ENCODE data around the gene PRKRA. TPM values are rescaled to one million over a fixed set of nuclear protein-coding genes. Genes with fewer than 3 reads are reported as not detected.
A peak's percentile ranks its signal among the peaks of the same experiment; 100 is the strongest.

The PRKRA gene
- total RNA-seq, 1 experiment from 2014 or later, result 60.2 TPM

- Mint-ChIP-seq H3K27ac (ENCODE audit: unreplicated experiment) (no peak overlapping the region), H3K27me3 (ENCODE audit: insufficient read depth, unreplicated experiment) (peaks cover 5% of the 10 kb centered on the region), H3K36me3 (ENCODE audit: insufficient read depth, unreplicated experiment) (peaks cover 30% of the 10 kb centered on the region), H3K4me1 (ENCODE audit: low read depth, unreplicated experiment) (peaks cover 11% of the 10 kb centered on the region), H3K4me3 (ENCODE audit: unreplicated experiment) (no peak overlapping the region), H3K9me3 (ENCODE audit: unreplicated experiment) (no peaks in the 10 kb centered on the region)
- peaks cover 3% of the 10 kb centered on the region; the same call in 1 of the 2 replicates for H3K36me3 ChIP-seq (ENCODE audit: control insufficient read depth, insufficient read depth, low read length)
- no peak for DNase-seq
- BruUV-seq (replicated peaks), result no TSS peak
- ChIA-PET POLR2A (no interaction called here), CTCF (no interaction called here)
- H3K9me3 ChIP-seq, result no peaks in the 10 kb centered on the region
- intact Hi-C loops (cut with micrococcal nuclease; ENCODE audit: unreplicated experiment), result no loop called here
- no peaks in the 10 kb centered on the region for H3K4me1 ChIP-seq
- TF ChIP-seq, protein P1, sequence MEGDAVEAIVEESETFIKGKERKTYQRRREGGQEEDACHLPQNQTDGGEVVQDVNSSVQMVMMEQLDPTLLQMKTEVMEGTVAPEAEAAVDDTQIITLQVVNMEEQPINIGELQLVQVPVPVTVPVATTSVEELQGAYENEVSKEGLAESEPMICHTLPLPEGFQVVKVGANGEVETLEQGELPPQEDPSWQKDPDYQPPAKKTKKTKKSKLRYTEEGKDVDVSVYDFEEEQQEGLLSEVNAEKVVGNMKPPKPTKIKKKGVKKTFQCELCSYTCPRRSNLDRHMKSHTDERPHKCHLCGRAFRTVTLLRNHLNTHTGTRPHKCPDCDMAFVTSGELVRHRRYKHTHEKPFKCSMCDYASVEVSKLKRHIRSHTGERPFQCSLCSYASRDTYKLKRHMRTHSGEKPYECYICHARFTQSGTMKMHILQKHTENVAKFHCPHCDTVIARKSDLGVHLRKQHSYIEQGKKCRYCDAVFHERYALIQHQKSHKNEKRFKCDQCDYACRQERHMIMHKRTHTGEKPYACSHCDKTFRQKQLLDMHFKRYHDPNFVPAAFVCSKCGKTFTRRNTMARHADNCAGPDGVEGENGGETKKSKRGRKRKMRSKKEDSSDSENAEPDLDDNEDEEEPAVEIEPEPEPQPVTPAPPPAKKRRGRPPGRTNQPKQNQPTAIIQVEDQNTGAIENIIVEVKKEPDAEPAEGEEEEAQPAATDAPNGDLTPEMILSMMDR (IDR thresholded peaks at IDR 0.05; ENCODE audit: insufficient read depth in 1 of 2, low read depth in 1 of 2, low read length in 1 of 2, severe bottlenecking in 1 of 2, unreplicated experiment in 1 of 2), result no peak
- no peak overlapping the region for H3K4me3 ChIP-seq (ENCODE audit: low read depth, low read length)
- H3K27me3 ChIP-seq (replicated peaks; ENCODE audit: control insufficient read depth, insufficient read depth, low read length), result no peaks in the 10 kb centered on the region
These were observed 1.9 kb upstream of the PRKRA start for GRCh38 chr2:178452870-178453269.

- no peaks in the 10 kb centered on the region for H3K4me1 ChIP-seq
- CTCF ChIA-PET, result no interaction called here
- peak overlapping the region; percentile 93 for H3K4me3 Mint-ChIP-seq (ENCODE audit: unreplicated experiment)
These were observed 1.4 kb upstream of the PRKRA start for GRCh38 chr2:178452334-178452733.

DNA sequence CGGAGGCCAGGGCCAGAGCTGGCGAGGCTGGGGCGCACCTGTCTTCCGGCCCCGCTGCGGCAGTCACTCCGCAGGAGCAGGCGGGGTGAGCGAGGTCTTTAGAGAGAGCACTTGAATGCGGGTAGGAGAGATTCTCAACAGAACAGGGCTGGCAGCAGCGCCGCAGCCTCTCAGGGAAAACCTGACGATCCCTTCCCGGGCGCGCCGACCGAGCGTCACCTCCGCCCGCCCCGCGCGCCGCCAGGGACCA, 526 bp downstream of the PRKRA start:
- no peak for DNase-seq
- BruUV-seq (replicated peaks), result no TSS peak
- TF ChIP-seq, protein P1 (IDR thresholded peaks at IDR 0.05; ENCODE audit: insufficient read depth in 1 of 2, low read depth in 1 of 2, low read length in 1 of 2, severe bottlenecking in 1 of 2, unreplicated experiment in 1 of 2), result no peak
- peaks cover 5% of the 10 kb centered on the region for H3K27me3 Mint-ChIP-seq (ENCODE audit: insufficient read depth, unreplicated experiment)
- Histone ChIP-seq H3K4me3 (ENCODE audit: low read depth, low read length) (peak overlapping the region; percentile 99), H3K36me3 (ENCODE audit: control insufficient read depth, insufficient read depth, low read length) (peaks cover 3% of the 10 kb centered on the region; the same call in 1 of the 2 replicates), H3K4me1 (no peaks in the 10 kb centered on the region), H3K9me3 (no peaks in the 10 kb centered on the region), H3K27me3 (replicated peaks; ENCODE audit: control insufficient read depth, insufficient read depth, low read length) (no peaks in the 10 kb centered on the region)
- intact Hi-C loops (cut with micrococcal nuclease; ENCODE audit: unreplicated experiment), result no loop called here
- H3K27ac Mint-ChIP-seq (ENCODE audit: unreplicated experiment), result peak overlapping the region; percentile 100
- peaks cover 45% of the 10 kb centered on the region for H3K36me3 Mint-ChIP-seq (ENCODE audit: insufficient read depth, unreplicated experiment)
- ChIA-PET POLR2A (interaction anchor here (0.6 to 1.4 kb wide), 9 partner anchors 30 to 338 kb away, joined by 3 to 22 read pairs (median 4); partner anchors contain the start of genes PLEKHA3 and RBM45), CTCF (interaction anchor here (0.7 to 1.0 kb wide), 3 partner anchors 22 to 36 kb away, joined by 3 to 5 read pairs (median 5); partner anchors contain the start of gene PLEKHA3)
- peaks cover 11% of the 10 kb centered on the region for H3K4me1 Mint-ChIP-seq (ENCODE audit: low read depth, unreplicated experiment)
- peak overlapping the region; percentile 93 for H3K4me3 Mint-ChIP-seq (ENCODE audit: unreplicated experiment)
- H3K9me3 Mint-ChIP-seq (ENCODE audit: unreplicated experiment), result no peaks in the 10 kb centered on the region

More at GRCh38 chr2:178452334-178452733, 1.4 kb upstream of the PRKRA start:
- Mint-ChIP-seq H3K36me3 (ENCODE audit: insufficient read depth, unreplicated experiment) (peaks cover 32% of the 10 kb centered on the region), H3K4me1 (ENCODE audit: low read depth, unreplicated experiment) (peaks cover 11% of the 10 kb centered on the region), H3K27ac (ENCODE audit: unreplicated experiment) (peak overlapping the region; percentile 100), H3K27me3 (ENCODE audit: insufficient read depth, unreplicated experiment) (peaks cover 5% of the 10 kb centered on the region), H3K9me3 (ENCODE audit: unreplicated experiment) (no peaks in the 10 kb centered on the region)
- BruUV-seq (replicated peaks), result no TSS peak
- H3K36me3 ChIP-seq (ENCODE audit: control insufficient read depth, insufficient read depth, low read length), result peaks cover 3% of the 10 kb centered on the region; the same call in 1 of the 2 replicates
- POLR2A ChIA-PET, result no interaction called here
- H3K27me3 ChIP-seq (replicated peaks; ENCODE audit: control insufficient read depth, insufficient read depth, low read length), result no peaks in the 10 kb centered on the region
- intact Hi-C loops (cut with micrococcal nuclease; ENCODE audit: unreplicated experiment), result no loop called here
- H3K4me3 ChIP-seq (ENCODE audit: low read depth, low read length), result no peak overlapping the region
- no peak for DNase-seq
- no peaks in the 10 kb centered on the region for H3K9me3 ChIP-seq
- TF ChIP-seq, protein P1 (IDR thresholded peaks at IDR 0.05; ENCODE audit: insufficient read depth in 1 of 2, low read depth in 1 of 2, low read length in 1 of 2, severe bottlenecking in 1 of 2, unreplicated experiment in 1 of 2), result no peak

Measured in Caco-2 (cell line).